ENCODE data around the gene TUBA8. TPM values are rescaled to one million over a fixed set of nuclear protein-coding genes. Genes with fewer than 3 reads are reported as not detected.

The TUBA8 gene
- total and polyA plus RNA-seq, 2 donors, result 1.5 to 4.5 TPM

- H3K4me3 ChIP-seq (ENCODE audit: low read depth, low read length), result no peak overlapping the region
- 95% methylated on average over 10 of the region's 10 CpGs for WGBS
- no peaks in the 10 kb centered on the region for H3K4me1 ChIP-seq (ENCODE audit: insufficient read depth)
- no peak for DNase-seq (ENCODE audit: extremely low spot score)
- peaks cover 2% of the 10 kb centered on the region for H3K36me3 ChIP-seq (ENCODE audit: insufficient read depth)
- no peak overlapping the region for H3K27ac ChIP-seq (ENCODE audit: low read depth)
Observed at GRCh38 chr22:18083406-18083805, 27.2 kb upstream of the TUBA8 start.

- Histone ChIP-seq H3K36me3 (ENCODE audit: insufficient read depth) (peaks cover 7% of the 10 kb centered on the region), H3K4me1 (ENCODE audit: insufficient read depth) (no peaks in the 10 kb centered on the region), H3K27ac (ENCODE audit: low read depth) (no peak overlapping the region), H3K4me3 (ENCODE audit: low read depth, low read length) (no peak overlapping the region)
- DNase-seq (ENCODE audit: extremely low spot score), result no peak
Observed at GRCh38 chr22:18085188-18085587, 25.4 kb upstream of the TUBA8 start.

- H3K36me3 ChIP-seq (ENCODE audit: insufficient read depth), result peaks cover 4% of the 10 kb centered on the region
- no peaks in the 10 kb centered on the region for H3K4me1 ChIP-seq (ENCODE audit: insufficient read depth)
- WGBS, result 77% methylated on average over 13 of the region's 13 CpGs
- no peak overlapping the region for H3K27ac ChIP-seq (ENCODE audit: low read depth)
- H3K4me3 ChIP-seq (ENCODE audit: low read depth, low read length), result no peak overlapping the region
- no peak for DNase-seq (ENCODE audit: extremely low spot score)
Observed at GRCh38 chr22:18087350-18087855, 23.2 kb upstream of the TUBA8 start.

- H3K27ac ChIP-seq (ENCODE audit: low read depth), result no peak overlapping the region
Observed at GRCh38 chr22:18088825-18089568, 21.6 kb upstream of the TUBA8 start.

GRCh38 chr22:18090286-18090685, 20.3 kb upstream of the TUBA8 start:
- H3K4me3 ChIP-seq (ENCODE audit: low read depth, low read length), result no peak overlapping the region
- peaks cover 4% of the 10 kb centered on the region for H3K36me3 ChIP-seq (ENCODE audit: insufficient read depth)
- no peaks in the 10 kb centered on the region for H3K4me1 ChIP-seq (ENCODE audit: insufficient read depth)
- no peak for DNase-seq (ENCODE audit: extremely low spot score)
- H3K27ac ChIP-seq (ENCODE audit: low read depth), result no peak overlapping the region
- 94% methylated on average over 8 of the region's 8 CpGs for WGBS

More at GRCh38 chr22:18088825-18089568, 21.6 kb upstream of the TUBA8 start:
- WGBS, result 92% methylated on average over 11 of the region's 11 CpGs
- H3K4me3 ChIP-seq (ENCODE audit: low read depth, low read length), result no peak overlapping the region
- no peak for DNase-seq (ENCODE audit: extremely low spot score)
- peaks cover 4% of the 10 kb centered on the region for H3K36me3 ChIP-seq (ENCODE audit: insufficient read depth)
- no peaks in the 10 kb centered on the region for H3K4me1 ChIP-seq (ENCODE audit: insufficient read depth)

- no peak for DNase-seq (ENCODE audit: extremely low spot score)
- peaks cover 4% of the 10 kb centered on the region for H3K36me3 ChIP-seq (ENCODE audit: insufficient read depth)
- peak overlapping the region; percentile 45 for H3K27ac ChIP-seq (ENCODE audit: low read depth)
- WGBS, result 69% methylated on average over 7 of the region's 7 CpGs
- no peak overlapping the region for H3K4me3 ChIP-seq (ENCODE audit: low read depth, low read length)
- H3K4me1 ChIP-seq (ENCODE audit: insufficient read depth), result no peaks in the 10 kb centered on the region
Observed at GRCh38 chr22:18091478-18091877, 19.1 kb upstream of the TUBA8 start.

GRCh38 chr22:18091916-18092526, 18.6 kb upstream of the TUBA8 start:
- H3K4me3 ChIP-seq (ENCODE audit: low read depth, low read length), result no peak overlapping the region
- no peaks in the 10 kb centered on the region for H3K4me1 ChIP-seq (ENCODE audit: insufficient read depth)
- no peak for DNase-seq (ENCODE audit: extremely low spot score)
- 45% methylated on average over 22 of the region's 22 CpGs for WGBS
- H3K36me3 ChIP-seq (ENCODE audit: insufficient read depth), result peaks cover 4% of the 10 kb centered on the region
- H3K27ac ChIP-seq (ENCODE audit: low read depth), result peak overlapping the region; percentile 45

GRCh38 chr22:18093661-18094060, 16.9 kb upstream of the TUBA8 start:
- Histone ChIP-seq H3K4me3 (ENCODE audit: low read depth, low read length) (no peak overlapping the region), H3K27ac (ENCODE audit: low read depth) (no peak overlapping the region), H3K4me1 (ENCODE audit: insufficient read depth) (no peaks in the 10 kb centered on the region), H3K36me3 (ENCODE audit: insufficient read depth) (peaks cover 4% of the 10 kb centered on the region)
- no peak for DNase-seq (ENCODE audit: extremely low spot score)
- 83% methylated on average over 6 of the region's 6 CpGs for WGBS

GRCh38 chr22:18095101-18095805, 15.4 kb upstream of the TUBA8 start:
- no peak overlapping the region for H3K27ac ChIP-seq (ENCODE audit: low read depth)

GRCh38 chr22:18096823-18097222, 13.8 kb upstream of the TUBA8 start:
- H3K36me3 ChIP-seq (ENCODE audit: insufficient read depth), result no peaks in the 10 kb centered on the region
- no peaks in the 10 kb centered on the region for H3K4me1 ChIP-seq (ENCODE audit: insufficient read depth)
- DNase-seq (ENCODE audit: extremely low spot score), result no peak
- H3K27ac ChIP-seq (ENCODE audit: low read depth), result no peak overlapping the region
- 64% methylated on average over 3 of the region's 3 CpGs for WGBS
- H3K4me3 ChIP-seq (ENCODE audit: low read depth, low read length), result no peak overlapping the region

More at GRCh38 chr22:18095101-18095805, 15.4 kb upstream of the TUBA8 start:
- Histone ChIP-seq H3K36me3 (ENCODE audit: insufficient read depth) (no peaks in the 10 kb centered on the region), H3K4me3 (ENCODE audit: low read depth, low read length) (no peak overlapping the region), H3K4me1 (ENCODE audit: insufficient read depth) (no peaks in the 10 kb centered on the region)
- no peak for DNase-seq (ENCODE audit: extremely low spot score)
- WGBS, result 78% methylated on average over 8 of the region's 8 CpGs

- WGBS, result 92% methylated on average over 3 of the region's 3 CpGs
- Histone ChIP-seq H3K4me3 (ENCODE audit: low read depth, low read length) (no peak overlapping the region), H3K27ac (ENCODE audit: low read depth) (no peak overlapping the region), H3K4me1 (ENCODE audit: insufficient read depth) (no peaks in the 10 kb centered on the region), H3K36me3 (ENCODE audit: insufficient read depth) (no peaks in the 10 kb centered on the region)
- DNase-seq (ENCODE audit: extremely low spot score), result no peak
Observed at GRCh38 chr22:18100781-18101180, 9.8 kb upstream of the TUBA8 start.

GRCh38 chr22:18101536-18101935, 9.1 kb upstream of the TUBA8 start:
- DNase-seq (ENCODE audit: extremely low spot score), result no peak
- Histone ChIP-seq H3K4me1 (ENCODE audit: insufficient read depth) (no peaks in the 10 kb centered on the region), H3K4me3 (ENCODE audit: low read depth, low read length) (no peak overlapping the region), H3K36me3 (ENCODE audit: insufficient read depth) (no peaks in the 10 kb centered on the region), H3K27ac (ENCODE audit: low read depth) (no peak overlapping the region)
- 88% methylated on average over 4 of the region's 4 CpGs for WGBS

- H3K36me3 ChIP-seq (ENCODE audit: insufficient read depth), result no peaks in the 10 kb centered on the region
- no peak overlapping the region for H3K27ac ChIP-seq (ENCODE audit: low read depth)
- 90% methylated on average over 14 of the region's 14 CpGs for whole genome bisulfite sequencing
- no peaks in the 10 kb centered on the region for H3K4me1 ChIP-seq (ENCODE audit: insufficient read depth)
- H3K4me3 ChIP-seq (ENCODE audit: low read depth, low read length), result no peak overlapping the region
- DNase-seq (ENCODE audit: extremely low spot score), result no peak
Observed at GRCh38 chr22:18103527-18104269, 6.9 kb upstream of the TUBA8 start.
